Heart right ventricle (tissue), 16 donors: ENCODE data around the gene LMX1B. TPM values are rescaled to one million over a fixed set of nuclear protein-coding genes. Genes with fewer than 3 reads are reported as not detected.

ENCODE experiments used
- ATAC-seq, 8 donors: fragments of 200-7000 bp; cut with Tn5 transposase; one replicate each; pipeline ENCODE4 v1.9.1; 2020; ENCODE audit warnings: mild to moderate bottlenecking in 8 of 8, moderate library complexity in 8 of 8, moderate number of reproducible peaks in 1 of 8
- DNase-seq, 2 donors: peaks; one replicate each; pipeline ENCODE4 v3.0.0-alpha.2; 2020
- H3K27ac ChIP-seq, 10 donors: fragments of 200-600 bp; sonication (generic) in 2 of 10; one replicate each; pipeline versions ENCODE4 v1.5.0 to v1.8.0; 2020 to 2022; ENCODE audit warnings: mild to moderate bottlenecking in 3 of 10
- H3K27me3 ChIP-seq, 7 donors: fragments of 200-600 bp; one replicate each; pipeline ENCODE4 v1.8.0; 2021 to 2022; ENCODE audit warnings: mild to moderate bottlenecking in 2 of 7
- H3K36me3 ChIP-seq, 9 donors: fragments of 200-600 bp; sonication (generic) in 1 of 9; one replicate each; pipeline versions ENCODE4 v1.5.0 to v1.8.0; 2020 to 2022; ENCODE audit warnings: mild to moderate bottlenecking in 2 of 9
- H3K4me1 ChIP-seq, 9 donors: fragments of 200-600 bp; sonication (generic) in 1 of 9; one replicate each; pipeline versions ENCODE4 v1.5.0 to v1.8.0; 2020 to 2022; ENCODE audit warnings: mild to moderate bottlenecking in 4 of 9
- H3K4me3 ChIP-seq, 10 donors: fragments of 200-600 bp; sonication (generic) in 2 of 10; one replicate each; pipeline versions ENCODE4 v1.5.0 to v1.8.0; 2020 to 2022; ENCODE audit warnings: mild to moderate bottlenecking in 7 of 10, moderate library complexity in 2 of 10
- H3K9me3 ChIP-seq, 11 donors: fragments of 200-600 bp in 10 of 11; sonication (generic) in 2 of 11; one replicate each; pipeline versions ENCODE4 v1.5.0 to v1.8.0; 2013 to 2022; ENCODE audit warnings: mild to moderate bottlenecking in 2 of 11, control low read depth in 1 of 11, moderate library complexity in 1 of 11
- WGBS, 2 donors: extraction: QIAGEN DNeasy Blood & Tissue Kit; methylation state at CpG; one replicate each; pipeline ENCODE4 v1.1.7; 2013; ENCODE audit warnings: inconsistent platforms in 1 of 2; 5-methylcytosine and 5-hydroxymethylcytosine counted together
- intact Hi-C, 10 donors: fragments of 100-400 bp; cut with DNase I; formaldehyde crosslinking; loops; one replicate each; pipeline versions ENCODE4 v1.11.1 to v1.14.2; 2022
- polyA plus RNA-seq, 2 donors: library from polyadenylated mRNA; stranded (reverse); fragments of 200-250 nt; gene quantifications; one replicate each; pipeline ENCODE4 v1.2.3, GENCODE V29; 2013
- total RNA-seq, 10 donors: library from RNA; stranded (reverse); fragmentation: NEBNext Ultra II Directional in 3 of 10; extraction: Animal tissue kit (Norgen Biotek cat#: 25700) in 3 of 10; gene quantifications; one replicate each; pipeline versions ENCODE4 v1.2.1 to v1.2.4, GENCODE V29; 2021 to 2023
- TF ChIP-seq, protein P1 (sequence below), 9 donors: fragments of 200-600 bp; sonication (generic) in 2 of 9; IDR thresholded peaks; one replicate each; pipeline versions ENCODE4 v1.5.0 to v1.8.0; 2021 to 2022; ENCODE audit warnings: antibody characterized with exemption in 9 of 9, mild to moderate bottlenecking in 5 of 9, moderate library complexity in 1 of 9
- donor health status: Arrhythmogenic right ventricular cardiomyopathy.
- donor health status: ischemic (EF 13 %, LVEDD 7.1; RV severe dilation, severe dysfunction).
- donor health status: healthy with polysubstance abuse.
- donor health status: DM: no; HTN: yes; CAD: no.
- donor health status: DM: no; HTN: no; CAD: no.
- donor health status: ischemic (EF 25% LVEDD 6.9; RV normal size, moderate dysfunction).
- donor health status: ischemic (EF 25% LVEDD 5.7; RV mildly dilated, moderate dysfunction).
- donor health status: healthy.
- donor health status: DM: yes; HTN: yes; CAD: no.
- donor health status: Ischemic cardiomyopathy.
- donor health status: ischemic (EF 35%, LVEDD 5.7; RV mildly dilated, moderate dysfunction).
- donor health status: nonischemic (EF 11% LVEDD 7.7; RV severe dilation, severe dysfunction).
- donor health status: DM: yes; HTN: yes; CAD: no.
- donor health status: PGD.
- donor health status: ischemic (EF 29% LVEDD 5.4; RV normal size, mild dysfunction).
- donor health status: nonischemic (EF 23%, LVEDD 6.1; RV moderate dilation, normal function).

Gene LMX1B
- total and polyA plus RNA-seq, 12 donors = 0.25 to 0.97 (median 0.37) TPM

DNA sequence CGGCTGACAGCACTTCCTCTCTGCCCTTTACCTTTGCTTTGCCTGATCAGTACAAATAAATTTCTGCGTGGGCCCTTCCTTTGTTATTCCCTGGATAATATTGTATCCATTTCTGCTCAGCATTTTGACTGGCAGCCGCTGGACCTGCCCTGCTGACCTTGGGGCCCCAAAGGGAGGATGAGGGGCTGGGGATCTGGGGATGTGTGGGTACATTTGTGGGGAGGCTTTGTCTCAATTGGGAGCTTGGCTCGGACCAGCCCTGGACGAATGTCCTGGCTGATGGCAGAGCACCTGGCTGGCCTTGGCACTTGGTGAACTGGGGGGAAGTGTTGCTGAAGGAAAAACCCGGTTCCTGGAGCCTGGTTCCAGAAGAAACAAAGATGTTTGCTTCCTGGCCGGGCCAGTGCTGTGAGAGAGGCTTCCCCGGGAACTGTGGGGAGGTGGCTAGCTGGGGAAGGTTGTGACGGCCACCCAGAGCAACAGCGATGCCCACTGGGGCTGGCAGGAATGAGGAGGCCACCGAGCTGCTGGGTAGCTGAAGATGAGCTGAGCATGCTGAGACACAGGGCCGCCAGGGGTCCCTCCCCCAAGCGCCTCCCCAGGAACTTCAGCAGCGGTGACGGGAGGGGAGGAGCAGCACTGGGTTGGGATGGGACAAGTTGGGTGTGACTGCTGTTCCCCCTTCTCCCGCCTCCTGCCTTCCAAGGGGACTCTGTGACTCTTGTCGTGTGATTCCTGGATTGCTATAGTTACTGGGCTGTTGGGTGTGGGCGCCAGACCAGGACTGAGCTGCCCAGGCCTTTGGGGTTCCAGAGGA lies 8.4 kb downstream of the LMX1B start:
- H3K9me3 ChIP-seq = no peaks in the 10 kb centered on the region
- TF ChIP-seq, protein P1, sequence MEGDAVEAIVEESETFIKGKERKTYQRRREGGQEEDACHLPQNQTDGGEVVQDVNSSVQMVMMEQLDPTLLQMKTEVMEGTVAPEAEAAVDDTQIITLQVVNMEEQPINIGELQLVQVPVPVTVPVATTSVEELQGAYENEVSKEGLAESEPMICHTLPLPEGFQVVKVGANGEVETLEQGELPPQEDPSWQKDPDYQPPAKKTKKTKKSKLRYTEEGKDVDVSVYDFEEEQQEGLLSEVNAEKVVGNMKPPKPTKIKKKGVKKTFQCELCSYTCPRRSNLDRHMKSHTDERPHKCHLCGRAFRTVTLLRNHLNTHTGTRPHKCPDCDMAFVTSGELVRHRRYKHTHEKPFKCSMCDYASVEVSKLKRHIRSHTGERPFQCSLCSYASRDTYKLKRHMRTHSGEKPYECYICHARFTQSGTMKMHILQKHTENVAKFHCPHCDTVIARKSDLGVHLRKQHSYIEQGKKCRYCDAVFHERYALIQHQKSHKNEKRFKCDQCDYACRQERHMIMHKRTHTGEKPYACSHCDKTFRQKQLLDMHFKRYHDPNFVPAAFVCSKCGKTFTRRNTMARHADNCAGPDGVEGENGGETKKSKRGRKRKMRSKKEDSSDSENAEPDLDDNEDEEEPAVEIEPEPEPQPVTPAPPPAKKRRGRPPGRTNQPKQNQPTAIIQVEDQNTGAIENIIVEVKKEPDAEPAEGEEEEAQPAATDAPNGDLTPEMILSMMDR (IDR thresholded peaks at IDR 0.05) = no peak
- intact Hi-C loops = loop anchor here in 1 of 10 donors (10.0 kb wide), 1 partner anchor 163 kb away; no protein-coding TSS in a partner anchor
- H3K36me3 ChIP-seq = no peaks in the 10 kb centered on the region
- 30 to 34% methylated on average over 18 of the region's 18 CpGs for WGBS, 2 donors
- peaks cover 0 to 41% (median 25%) of the 10 kb centered on the region in 9 donors for H3K4me1 ChIP-seq
- no peak overlapping the region for H3K27ac ChIP-seq
- no peak overlapping the region for H3K4me3 ChIP-seq
- ATAC-seq (no peak), DNase-seq (no peak)
- peaks cover 39 to 100% (median 100%) of the 10 kb centered on the region in 7 donors for H3K27me3 ChIP-seq

DNA sequence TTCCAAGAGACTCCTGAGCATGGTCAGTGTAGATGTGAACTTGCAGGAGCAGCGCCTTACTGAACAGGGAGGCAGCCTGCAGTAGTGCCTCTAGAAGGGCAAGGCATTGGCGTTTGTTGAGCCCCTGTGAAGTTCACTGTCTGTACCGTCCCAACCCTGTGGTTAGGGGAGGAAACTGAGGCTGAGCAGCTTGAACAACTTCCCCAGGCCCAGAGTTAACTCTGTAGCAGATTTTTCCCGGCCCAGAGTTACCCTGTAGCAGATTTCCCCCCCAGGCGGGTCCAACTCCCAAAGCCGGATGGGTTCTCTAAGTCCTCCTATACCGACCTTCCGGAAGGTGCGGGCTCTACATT lies 9.6 kb downstream of the LMX1B start:
- TF ChIP-seq, protein P1 (IDR thresholded peaks at IDR 0.05) = no peak
- H3K4me1 ChIP-seq = peaks cover 0 to 38% (median 23%) of the 10 kb centered on the region in 9 donors
- no peak for DNase-seq
- intact Hi-C loops = loop anchor here in 1 of 10 donors (10.0 kb wide), 1 partner anchor 162 kb away; no protein-coding TSS in a partner anchor
- H3K27me3 ChIP-seq = peaks cover 33 to 100% (median 100%) of the 10 kb centered on the region in 7 donors
- no peak overlapping the region for H3K4me3 ChIP-seq
- ATAC-seq = no peak
- H3K27ac ChIP-seq = no peak overlapping the region
- H3K36me3 ChIP-seq = no peaks in the 10 kb centered on the region
- H3K9me3 ChIP-seq = no peaks in the 10 kb centered on the region
- WGBS, 2 donors = 27 to 39% methylated on average over 9 of the region's 9 CpGs

DNA sequence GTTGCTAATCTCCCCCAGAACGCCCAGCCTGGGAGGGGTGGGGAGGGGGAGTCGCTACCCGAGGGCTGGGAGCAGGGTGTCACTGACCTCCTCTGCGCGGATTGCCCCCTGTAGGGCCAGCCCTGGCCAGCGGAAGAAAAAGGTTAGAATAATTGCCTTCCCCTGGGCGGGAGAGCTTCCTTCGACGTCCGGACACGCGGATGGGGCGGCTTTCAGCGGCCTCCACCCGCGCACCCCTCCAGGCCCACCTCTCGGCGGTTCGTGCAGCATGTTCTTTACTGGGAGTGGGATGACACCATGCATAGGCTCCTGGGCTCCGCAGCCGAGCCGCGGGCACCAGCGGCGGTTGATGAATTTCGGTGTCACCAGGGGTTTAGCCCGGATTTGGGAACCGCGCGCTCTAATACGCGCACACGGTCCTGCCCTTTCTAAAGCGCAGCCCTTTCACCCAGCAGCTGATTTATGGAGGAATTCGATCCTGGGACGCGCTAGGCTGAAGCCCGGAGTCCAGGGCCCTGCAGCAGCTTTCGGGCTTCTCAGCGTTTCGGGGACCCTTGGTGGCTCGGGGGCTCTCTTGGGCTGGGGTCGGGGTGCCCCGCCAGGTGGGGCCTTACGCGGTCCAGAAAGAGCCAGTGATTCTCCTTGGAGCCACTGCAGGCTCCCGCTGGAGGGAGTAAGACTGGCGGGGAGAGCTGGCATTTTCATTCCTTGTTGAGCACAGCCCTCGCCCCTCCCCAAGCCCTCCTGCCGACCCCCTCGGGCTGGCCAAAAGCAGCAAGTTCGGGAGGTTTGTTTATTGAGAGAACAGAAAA lies 10.1 kb downstream of the LMX1B start:
- TF ChIP-seq, protein P1 (IDR thresholded peaks at IDR 0.05) = no peak
- Histone ChIP-seq H3K27me3 (peaks cover 27 to 100% (median 100%) of the 10 kb centered on the region in 7 donors), H3K27ac (no peak overlapping the region), H3K9me3 (no peaks in the 10 kb centered on the region), H3K36me3 (no peaks in the 10 kb centered on the region), H3K4me3 (no peak overlapping the region), H3K4me1 (peaks cover 0 to 35% (median 22%) of the 10 kb centered on the region in 9 donors)
- intact Hi-C loops = loop anchor here in 1 of 10 donors (10.0 kb wide), 1 partner anchor 161 kb away; no protein-coding TSS in a partner anchor
- WGBS, 2 donors = 14 to 17% methylated on average over 52 of the region's 52 CpGs
- DNase-seq = no peak
- ATAC-seq = no peak

DNA sequence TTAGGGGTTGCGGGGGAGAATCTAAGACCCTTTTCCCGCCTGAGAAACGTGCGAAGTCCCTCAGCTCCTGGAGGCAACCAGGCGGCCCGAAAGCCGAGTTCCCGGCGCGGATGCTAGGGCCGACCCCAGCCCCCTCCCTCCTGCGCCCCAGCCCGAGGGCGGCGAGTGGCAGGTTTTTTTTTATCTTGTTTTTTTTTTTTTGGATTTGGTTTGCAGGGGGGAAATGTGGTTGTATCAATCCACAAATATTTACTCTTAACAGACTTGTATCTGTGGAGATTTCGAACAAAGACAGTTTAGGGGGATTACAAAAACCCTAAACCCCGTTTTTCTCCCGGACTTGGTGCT lies 10.7 kb downstream of the LMX1B start:
- no peak overlapping the region for H3K27ac ChIP-seq
- no peak for ATAC-seq
- WGBS, 2 donors = 18 to 23% methylated on average over 18 of the region's 18 CpGs

More for the DNA sequence above, 10.7 kb downstream of the LMX1B start:
- Histone ChIP-seq H3K27me3 (peaks cover 24 to 100% (median 100%) of the 10 kb centered on the region in 7 donors), H3K36me3 (no peaks in the 10 kb centered on the region), H3K9me3 (no peaks in the 10 kb centered on the region), H3K4me1 (peaks cover 0 to 35% (median 22%) of the 10 kb centered on the region in 9 donors), H3K4me3 (no peak overlapping the region)
- intact Hi-C loops = loop anchor here in 1 of 10 donors (10.0 kb wide), 1 partner anchor 160 kb away; no protein-coding TSS in a partner anchor
- TF ChIP-seq, protein P1 (IDR thresholded peaks at IDR 0.05) = no peak
- no peak for DNase-seq
